Esophagus squamous epithelium (tissue), 4 donors: ENCODE results near the gene UTS2R.

Source experiments
- POLR2A ChIP-seq, 4 donors: fragments of 450-650 bp; IDR thresholded peaks; one replicate each; pipeline ENCODE4 v1.6.1; 2017; ENCODE audit warnings: antibody characterized with exemption in 4 of 4, mild to moderate bottlenecking in 4 of 4, moderate library complexity in 3 of 4
- TF ChIP-seq, protein P1 (sequence below), 6 experiments: fragments of 450-650 bp in 4 of 6; fragments of 200-600 bp in 2 of 6; sonication (generic) in 2 of 6; IDR thresholded peaks; one replicate each; pipeline ENCODE4 v1.5.1; 2016 to 2019; ENCODE audit warnings: antibody characterized with exemption in 6 of 6, mild to moderate bottlenecking in 4 of 6, moderate library complexity in 4 of 6

DNA sequence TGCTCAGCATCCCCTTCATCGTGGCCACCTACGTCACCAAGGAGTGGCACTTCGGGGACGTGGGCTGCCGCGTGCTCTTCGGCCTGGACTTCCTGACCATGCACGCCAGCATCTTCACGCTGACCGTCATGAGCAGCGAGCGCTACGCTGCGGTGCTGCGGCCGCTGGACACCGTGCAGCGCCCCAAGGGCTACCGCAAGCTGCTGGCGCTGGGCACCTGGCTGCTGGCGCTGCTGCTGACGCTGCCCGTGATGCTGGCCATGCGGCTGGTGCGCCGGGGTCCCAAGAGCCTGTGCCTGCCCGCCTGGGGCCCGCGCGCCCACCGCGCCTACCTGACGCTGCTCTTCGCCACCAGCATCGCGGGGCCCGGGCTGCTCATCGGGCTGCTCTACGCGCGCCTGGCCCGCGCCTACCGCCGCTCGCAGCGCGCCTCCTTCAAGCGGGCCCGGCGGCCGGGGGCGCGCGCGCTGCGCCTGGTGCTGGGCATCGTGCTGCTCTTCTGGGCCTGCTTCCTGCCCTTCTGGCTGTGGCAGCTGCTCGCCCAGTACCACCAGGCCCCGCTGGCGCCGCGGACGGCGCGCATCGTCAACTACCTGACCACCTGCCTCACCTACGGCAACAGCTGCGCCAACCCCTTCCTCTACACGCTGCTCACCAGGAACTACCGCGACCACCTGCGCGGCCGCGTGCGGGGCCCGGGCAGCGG, 3.2 kb downstream of the UTS2R start:
- TF ChIP-seq, protein P1, sequence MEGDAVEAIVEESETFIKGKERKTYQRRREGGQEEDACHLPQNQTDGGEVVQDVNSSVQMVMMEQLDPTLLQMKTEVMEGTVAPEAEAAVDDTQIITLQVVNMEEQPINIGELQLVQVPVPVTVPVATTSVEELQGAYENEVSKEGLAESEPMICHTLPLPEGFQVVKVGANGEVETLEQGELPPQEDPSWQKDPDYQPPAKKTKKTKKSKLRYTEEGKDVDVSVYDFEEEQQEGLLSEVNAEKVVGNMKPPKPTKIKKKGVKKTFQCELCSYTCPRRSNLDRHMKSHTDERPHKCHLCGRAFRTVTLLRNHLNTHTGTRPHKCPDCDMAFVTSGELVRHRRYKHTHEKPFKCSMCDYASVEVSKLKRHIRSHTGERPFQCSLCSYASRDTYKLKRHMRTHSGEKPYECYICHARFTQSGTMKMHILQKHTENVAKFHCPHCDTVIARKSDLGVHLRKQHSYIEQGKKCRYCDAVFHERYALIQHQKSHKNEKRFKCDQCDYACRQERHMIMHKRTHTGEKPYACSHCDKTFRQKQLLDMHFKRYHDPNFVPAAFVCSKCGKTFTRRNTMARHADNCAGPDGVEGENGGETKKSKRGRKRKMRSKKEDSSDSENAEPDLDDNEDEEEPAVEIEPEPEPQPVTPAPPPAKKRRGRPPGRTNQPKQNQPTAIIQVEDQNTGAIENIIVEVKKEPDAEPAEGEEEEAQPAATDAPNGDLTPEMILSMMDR (IDR thresholded peaks at IDR 0.05): no peak
- TF ChIP-seq POLR2A (IDR thresholded peaks at IDR 0.05): no peak
